ENCODE results near the gene NGB.
"Not testable (repeated sequence)": the region's sequence is repeated elsewhere in the genome, so short reads cannot be mapped to it uniquely, and the experiment has no call there.

NGB gene

DNA sequence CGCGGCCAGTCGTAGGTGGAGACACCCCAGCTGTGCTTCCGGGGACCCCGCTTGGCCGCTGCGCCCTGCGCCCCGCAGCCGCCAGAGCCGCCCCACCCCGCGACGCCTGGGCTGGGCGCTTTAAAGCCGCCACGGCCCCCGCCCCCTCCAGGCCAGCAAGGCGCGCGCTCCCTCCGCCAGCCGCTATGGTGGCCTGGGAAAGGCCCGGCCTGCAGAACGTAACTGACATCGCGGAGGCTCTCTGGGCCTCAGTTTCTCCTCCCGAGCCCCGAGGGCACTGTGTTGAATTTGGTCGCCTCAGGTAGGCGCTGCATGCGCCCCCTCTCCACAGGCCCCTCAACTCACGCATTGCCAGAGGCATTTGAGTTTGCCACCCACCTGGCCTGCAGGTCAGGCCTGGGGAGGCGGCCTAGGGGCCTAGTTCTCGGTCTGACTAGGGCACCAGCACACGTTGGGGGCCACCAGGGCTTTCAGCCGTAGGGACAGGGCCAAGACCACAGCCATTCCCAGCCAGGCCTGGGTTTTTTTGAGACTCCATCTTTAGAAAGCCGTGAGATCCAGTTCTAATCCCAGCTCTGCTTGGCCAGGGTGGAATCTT is at the start of gene NGB:
NGB (minus strand) TSS at position 94 of the 598 bp plus-strand sequence. CDS start 269 bp downstream, outside the sequence.
- TF ChIP-seq CTCF (IDR thresholded peaks at IDR 0.05; ENCODE audit: low read depth, low read length) = no peak
- H3K4me3 ChIP-seq (ENCODE audit: low read depth, low read length) = no peak within 1 kb of the TSS

DNA sequence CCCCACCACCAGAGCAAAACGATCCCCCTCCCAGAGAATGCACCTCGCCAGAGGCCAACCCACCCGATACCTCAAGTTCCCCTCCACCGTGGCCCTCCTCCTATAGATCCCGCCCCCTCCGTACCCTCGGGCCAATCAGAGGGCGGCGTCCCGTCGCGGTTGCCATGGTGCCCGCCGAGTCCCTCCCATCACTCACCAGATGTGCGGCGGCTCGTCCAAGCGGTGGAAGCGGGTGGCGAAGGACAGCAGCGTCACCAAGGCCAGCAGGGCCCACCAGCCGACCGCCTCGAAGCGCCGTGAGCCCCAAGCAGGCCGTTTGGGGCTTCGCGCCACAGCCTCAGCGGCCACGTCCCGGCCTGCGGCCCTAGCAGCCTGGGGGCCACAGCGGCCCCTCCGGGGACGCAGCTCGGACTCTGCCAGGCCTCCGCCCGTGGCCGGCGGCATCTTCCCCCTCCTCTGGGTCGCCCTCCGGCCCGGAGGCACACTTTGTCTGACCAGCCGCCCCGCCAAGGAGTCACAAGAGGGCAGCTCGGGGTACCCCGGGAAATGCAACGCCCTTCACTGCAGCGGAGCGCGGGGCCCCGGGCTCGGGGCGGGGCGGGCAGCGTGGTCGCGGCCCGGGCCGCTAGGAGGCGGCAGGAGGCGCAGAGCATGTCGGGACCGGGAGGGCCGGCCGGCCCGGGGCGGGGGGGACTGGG is 49.4 kb upstream of the NGB start, which contains the start of gene POMT2:
POMT2 (minus strand) TSS at position 646 of the 698 bp plus-strand sequence; CDS start at position 444, 202 bp downstream.
- TF ChIP-seq CTCF (IDR thresholded peaks at IDR 0.05; ENCODE audit: low read depth, low read length) = peak; percentile 17; the same call in 1 of the 2 replicates
- peak within 1 kb of the TSS; percentile 90 for H3K4me3 ChIP-seq (ENCODE audit: low read depth, low read length)

DNA sequence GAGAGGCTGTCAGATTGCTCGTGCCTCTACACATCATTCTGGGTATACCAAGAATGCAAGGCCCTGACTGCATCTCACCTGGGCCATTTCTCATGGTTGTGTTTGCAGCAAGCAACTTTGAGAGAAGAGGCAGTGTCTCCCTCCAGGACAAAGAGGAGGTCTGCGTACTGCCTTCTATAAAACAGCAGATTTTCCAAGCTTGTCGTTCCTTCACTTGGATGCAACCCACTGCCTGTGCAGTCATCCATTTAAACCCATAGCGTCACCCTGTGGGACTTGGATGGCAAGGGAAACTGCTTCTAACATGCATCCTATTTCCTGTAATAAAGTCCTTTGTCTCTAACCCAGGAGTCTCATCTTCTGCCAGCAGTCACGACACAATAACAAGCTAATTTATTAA is 48.4 kb upstream of the NGB start:
- no peak for TF ChIP-seq CTCF (IDR thresholded peaks at IDR 0.05; ENCODE audit: low read depth, low read length)
- no peak overlapping the region for H3K4me3 ChIP-seq (ENCODE audit: low read depth, low read length)

DNA sequence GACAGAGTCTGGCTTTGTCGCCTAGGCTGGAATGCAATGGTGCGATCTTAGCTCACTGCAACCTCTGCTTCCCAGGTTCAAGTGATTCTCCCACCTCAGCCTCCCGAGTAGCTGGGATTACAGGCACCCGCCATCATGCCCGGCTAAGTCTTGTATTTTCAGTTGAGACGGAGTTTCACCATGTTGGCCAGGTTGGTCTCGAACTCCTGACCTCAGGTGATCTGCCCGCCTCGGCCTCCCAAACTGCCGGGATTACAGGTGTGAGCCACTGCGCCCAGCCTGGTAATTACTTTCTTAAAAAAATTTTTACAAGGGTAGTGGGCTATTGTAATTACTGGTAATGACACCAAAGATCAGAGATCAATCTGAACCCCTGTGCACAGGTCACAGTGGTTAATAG is 47.8 kb upstream of the NGB start:
- H3K4me3 ChIP-seq (ENCODE audit: low read depth, low read length) = not testable (repeated sequence)

DNA sequence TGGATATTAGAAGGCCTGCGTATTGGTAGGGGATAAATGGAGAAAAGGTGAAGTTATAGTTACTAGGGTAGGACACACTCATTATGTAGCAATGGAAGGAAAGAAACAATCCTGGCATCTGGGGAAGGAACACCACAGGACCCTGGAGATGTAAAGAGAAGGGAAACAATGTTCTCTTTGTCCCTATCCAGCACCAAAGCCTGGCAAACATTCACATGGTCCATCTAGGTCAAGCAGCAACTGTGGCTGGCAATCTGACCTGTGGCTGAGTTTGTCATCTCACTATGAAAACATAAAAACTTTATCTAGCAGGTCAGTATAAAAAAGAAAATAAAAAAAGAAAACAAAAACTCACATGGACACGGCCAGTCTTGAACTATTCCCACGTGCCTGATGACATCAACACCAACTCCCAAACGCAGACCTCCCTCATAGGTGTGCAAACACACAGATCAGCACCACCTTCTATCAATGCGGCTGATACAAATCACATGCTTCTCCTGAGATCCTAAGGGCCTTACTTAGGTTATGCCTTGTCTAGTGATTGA is 47.1 kb upstream of the NGB start:
- TF ChIP-seq CTCF (IDR thresholded peaks at IDR 0.05; ENCODE audit: low read depth, low read length) = no peak
- H3K4me3 ChIP-seq (ENCODE audit: low read depth, low read length) = no peak overlapping the region

DNA sequence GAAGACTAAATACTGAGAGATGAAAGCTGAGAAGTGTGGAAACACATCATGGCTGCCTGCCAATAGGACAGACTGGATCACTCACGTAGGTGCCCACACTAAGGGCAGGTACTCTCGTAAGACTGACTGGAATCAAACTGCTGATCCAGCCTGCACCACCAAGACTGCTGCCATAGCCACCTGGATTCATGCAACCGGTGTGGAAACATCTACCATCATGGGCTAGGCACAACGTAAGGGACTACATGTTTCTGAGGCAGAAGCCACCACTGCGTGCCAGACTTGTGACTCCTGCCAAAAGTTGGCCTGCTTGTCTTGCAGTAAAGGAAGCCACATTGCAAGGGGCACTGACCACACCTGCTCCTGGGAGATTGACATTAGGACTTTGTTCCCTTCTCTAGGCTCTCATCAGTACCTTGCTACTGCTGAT is 45.9 kb upstream of the NGB start:
- TF ChIP-seq CTCF (IDR thresholded peaks at IDR 0.05; ENCODE audit: low read depth, low read length) = no peak
- H3K4me3 ChIP-seq (ENCODE audit: low read depth, low read length) = no peak overlapping the region

DNA sequence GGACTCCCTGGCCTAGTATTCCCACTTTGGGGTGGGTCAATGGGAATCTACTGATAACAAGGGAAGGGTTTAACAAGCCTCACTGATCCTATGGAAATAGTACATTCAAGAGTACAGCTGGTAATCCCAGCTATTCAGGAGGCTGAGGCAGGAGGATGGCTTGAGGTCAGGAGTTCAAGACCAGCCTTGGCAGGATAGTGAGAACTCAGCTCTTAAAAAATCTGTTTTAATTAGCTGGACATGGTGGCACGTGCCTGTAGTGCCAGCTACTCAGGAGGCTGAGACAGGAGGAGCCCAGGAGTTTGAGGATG is 45.1 kb upstream of the NGB start:
- no peak overlapping the region for H3K4me3 ChIP-seq (ENCODE audit: low read depth, low read length)
- no peak for TF ChIP-seq CTCF (IDR thresholded peaks at IDR 0.05; ENCODE audit: low read depth, low read length)

Data from WI38 (cell line).